Measurements from ENCODE around the gene LRRC58. TPM values are rescaled to one million over a fixed set of nuclear protein-coding genes. Genes with fewer than 3 reads are reported as not detected.

Gene LRRC58
- total RNA-seq, 4 donors from 2014 or later = 29.3 to 33.0 (median 31.3) TPM

- TF ChIP-seq POLR2A (IDR thresholded peaks at IDR 0.05) (no peak), CTCF (IDR thresholded peaks at IDR 0.05) (no peak)
- peak overlapping the region; percentile 87 for H3K4me3 ChIP-seq (ENCODE audit: low read depth, poor library complexity, severe bottlenecking)
- 3 to 6% methylated on average over 6 of the region's 6 CpGs for WGBS, 2 donors
- no peak for DNase-seq (ENCODE audit: low spot score in 2 of 2)
- intact Hi-C loops (cut with DNase I; ENCODE audit: low total_unique reads) = no loop called here
Measured at GRCh38 chr3:120349855-120350125, 636 bp upstream of the LRRC58 start.

- WGBS, 2 donors = 2% methylated on average over 32 to 35 of the region's 41 CpGs
- intact Hi-C loops (cut with DNase I; ENCODE audit: low total_unique reads) = no loop called here
- DNase-seq (ENCODE audit: low spot score in 2 of 2) = peak in 1 of 2 donors; percentile 89
- TF ChIP-seq POLR2A (IDR thresholded peaks at IDR 0.05) = no peak
- peak overlapping the region; percentile 87 for H3K4me3 ChIP-seq (ENCODE audit: low read depth, poor library complexity, severe bottlenecking)
Measured at GRCh38 chr3:120348065-120348990, 826 bp downstream of the LRRC58 start.

GRCh38 chr3:120344349-120344748, 4.8 kb downstream of the LRRC58 start:
- 33 to 35% methylated on average over 1 of the region's 1 CpG for WGBS, 2 donors
- intact Hi-C loops (cut with DNase I; ENCODE audit: low total_unique reads) = no loop called here
- TF ChIP-seq POLR2A (IDR thresholded peaks at IDR 0.05) (no peak), CTCF (IDR thresholded peaks at IDR 0.05) (no peak)
- no peak overlapping the region for H3K4me3 ChIP-seq (ENCODE audit: low read depth, poor library complexity, severe bottlenecking)
- DNase-seq (ENCODE audit: low spot score in 2 of 2) = no peak

GRCh38 chr3:120341658-120342346, 7.4 kb downstream of the LRRC58 start:
- DNase-seq (ENCODE audit: low spot score in 2 of 2) = no peak
- WGBS, 2 donors = 96 to 98% methylated on average over 8 of the region's 8 CpGs
- no peak for TF ChIP-seq POLR2A (IDR thresholded peaks at IDR 0.05)
- no peak for TF ChIP-seq CTCF (IDR thresholded peaks at IDR 0.05)
- no peak overlapping the region for H3K4me3 ChIP-seq (ENCODE audit: low read depth, poor library complexity, severe bottlenecking)
- intact Hi-C loops (cut with DNase I; ENCODE audit: low total_unique reads) = no loop called here

- 96 to 99% methylated on average over 3 of the region's 3 CpGs for WGBS, 2 donors
- no peak for DNase-seq (ENCODE audit: low spot score in 2 of 2)
- intact Hi-C loops (cut with DNase I; ENCODE audit: low total_unique reads) = no loop called here
- H3K4me3 ChIP-seq (ENCODE audit: low read depth, poor library complexity, severe bottlenecking) = no peak overlapping the region
- no peak for TF ChIP-seq CTCF (IDR thresholded peaks at IDR 0.05)
- TF ChIP-seq POLR2A (IDR thresholded peaks at IDR 0.05) = no peak
Measured at GRCh38 chr3:120339362-120339761, 9.8 kb downstream of the LRRC58 start.

- no peak overlapping the region for H3K4me3 ChIP-seq (ENCODE audit: low read depth, poor library complexity, severe bottlenecking)
- no peak for DNase-seq (ENCODE audit: low spot score in 2 of 2)
- intact Hi-C loops (cut with DNase I; ENCODE audit: low total_unique reads) = no loop called here
- 91 to 94% methylated on average over 1 of the region's 1 CpG for WGBS, 2 donors
- TF ChIP-seq POLR2A (IDR thresholded peaks at IDR 0.05) (no peak), CTCF (IDR thresholded peaks at IDR 0.05) (no peak)
Measured at GRCh38 chr3:120338517-120338916, 10.6 kb downstream of the LRRC58 start.
